Caki2 (cell line): ENCODE data around the gene ATAD5. TPM values are rescaled to one million over a fixed set of nuclear protein-coding genes. Genes with fewer than 3 reads are reported as not detected.
"Not testable (repeated sequence)": the region's sequence is repeated elsewhere in the genome, so short reads cannot be mapped to it uniquely, and the experiment has no call there.

ENCODE experiments used
- DNase-seq: peaks from one replicate; pipeline ENCODE4 v3.0.0-alpha.2; 2015; ENCODE audit warnings: low read depth
- in situ Hi-C: cut with HindIII; loops from 2 replicates; pipeline ENCODE4 v1.10.0; 2016; ENCODE audit warnings: low sequenced_read_pairs, low pct_unique_long_range_greater_than_20kb, mixed read lengths
- total RNA-seq: library from RNA; depleted of rRNA; stranded (reverse); fragments of >200 nt; shearing (Covaris generic); gene quantifications from 2 replicates; pipeline ENCODE4 v1.2.3, GENCODE V29; 2014; ENCODE audit warnings: low replicate concordance; rRNA removed

The ATAD5 gene
- total RNA-seq, 1 experiment from 2014 or later, result 7.7 TPM

GRCh38 chr17:30929861-30930260 lies 98.1 kb downstream of the ATAD5 start:
- in situ Hi-C loops, DNase-seq: not testable (repeated sequence)

- no peak for DNase-seq
- in situ Hi-C loops, result no loop called here
These were observed 98.7 kb downstream of the ATAD5 start for GRCh38 chr17:30930495-30930894.

GRCh38 chr17:30931582-30931981 lies 99.8 kb downstream of the ATAD5 start:
- DNase-seq, in situ Hi-C loops: not testable (repeated sequence)

- no peak for DNase-seq
- in situ Hi-C loops, result no loop called here
These were observed 102.2 kb downstream of the ATAD5 start for GRCh38 chr17:30933966-30934365.

- no peak for DNase-seq
- in situ Hi-C loops, result no loop called here
These were observed 107.4 kb downstream of the ATAD5 start for GRCh38 chr17:30939051-30939689.

- in situ Hi-C loops, result no loop called here
- peak; percentile 83 for DNase-seq
These were observed 110.7 kb downstream of the ATAD5 start for GRCh38 chr17:30942308-30943079.

Other genes starting within 250 kb of the ATAD5 start
- 21.0 and 22.9 TPM in 2 replicates for gene CRLF3, start 7.3 kb upstream of the ATAD5 start, total RNA-seq
- gene TEFM, start 74.3 kb downstream of the ATAD5 start, total RNA-seq, result 5.3 and 23.9 TPM in 2 replicates
- 15.5 and 21.6 TPM in 2 replicates for gene ADAP2, start 90.0 kb downstream of the ATAD5 start, total RNA-seq
- 37.1 and 43.0 TPM in 2 replicates for gene RNF135, start 139.1 kb downstream of the ATAD5 start, total RNA-seq